Skeletal muscle satellite cell (primary cell): ENCODE data around the gene TMEM126A.
"Not testable (repeated sequence)": the region's sequence is repeated elsewhere in the genome, so short reads cannot be mapped to it uniquely, and the experiment has no call there.

Experiments used
- H3K27me3 ChIP-seq: 2 replicates; pipeline ENCODE4 v1.7.0; 2013; ENCODE audit warnings: low read length; ENCODE audit not compliant: control insufficient read depth, insufficient read depth
- H3K36me3 ChIP-seq: 2 replicates; pipeline ENCODE4 v1.7.0; 2013; ENCODE audit warnings: mild to moderate bottlenecking, control low read depth, low read length; ENCODE audit not compliant: insufficient read depth
- H3K4me1 ChIP-seq: 2 replicates; pipeline ENCODE4 v1.7.0; 2013; ENCODE audit warnings: low read length; ENCODE audit not compliant: control insufficient read depth, insufficient read depth
- H3K4me2 ChIP-seq: 2 replicates; pipeline ENCODE4 v1.7.0; 2013; ENCODE audit warnings: mild to moderate bottlenecking, low read length
- H3K4me3 ChIP-seq: 2 replicates; pipeline ENCODE4 v1.7.0; 2013; ENCODE audit warnings: low read length
- H3K9ac ChIP-seq: 2 replicates; pipeline ENCODE4 v1.7.0; 2013; ENCODE audit warnings: mild to moderate bottlenecking, low read depth, low read length, moderate library complexity
- H3K9me3 ChIP-seq: replicated peaks from 2 replicates; pipeline ENCODE4 v1.7.0; 2013; ENCODE audit warnings: mild to moderate bottlenecking, control low read depth, low read length

Gene TMEM126A

GRCh38 chr11:85661972-85662664, 14.4 kb downstream of the TMEM126A start:
- peaks cover 35% of the 10 kb centered on the region for H3K4me1 ChIP-seq
- peaks cover 52% of the 10 kb centered on the region for H3K36me3 ChIP-seq
- H3K9me3 ChIP-seq = no peaks in the 10 kb centered on the region
- H3K9ac ChIP-seq = peak overlapping the region; percentile 99
- H3K4me3 ChIP-seq = peak overlapping the region; percentile 95
- peak overlapping the region; percentile 91 for H3K4me2 ChIP-seq
- no peaks in the 10 kb centered on the region for H3K27me3 ChIP-seq

GRCh38 chr11:85663080-85663752, 15.4 kb downstream of the TMEM126A start:
- no peaks in the 10 kb centered on the region for H3K9me3 ChIP-seq
- no peaks in the 10 kb centered on the region for H3K27me3 ChIP-seq
- H3K9ac ChIP-seq = peak overlapping the region; percentile 99
- H3K4me2 ChIP-seq = peak overlapping the region; percentile 91
- peak overlapping the region; percentile 95 for H3K4me3 ChIP-seq
- peaks cover 35% of the 10 kb centered on the region for H3K4me1 ChIP-seq
- H3K36me3 ChIP-seq = peaks cover 41% of the 10 kb centered on the region

GRCh38 chr11:85663753-85664614, 16.2 kb downstream of the TMEM126A start:
- Histone ChIP-seq H3K36me3 (peaks cover 33% of the 10 kb centered on the region), H3K9ac (peak overlapping the region; percentile 99), H3K4me3 (peak overlapping the region; percentile 95), H3K4me2 (peak overlapping the region; percentile 91), H3K9me3 (no peaks in the 10 kb centered on the region), H3K4me1 (peaks cover 32% of the 10 kb centered on the region), H3K27me3 (no peaks in the 10 kb centered on the region)

GRCh38 chr11:85664615-85665481, 17.1 kb downstream of the TMEM126A start, which contains the start of gene CREBZF:
CREBZF (minus strand) TSS chr11:85665129; CDS start chr11:85664875, 254 bp downstream.
- Histone ChIP-seq H3K4me1 (peaks cover 23% of the 10 kb centered on the region), H3K36me3 (peaks cover 25% of the 10 kb centered on the region), H3K4me3 (peak within 1 kb of the TSS; percentile 95), H3K27me3 (no peaks in the 10 kb centered on the region), H3K4me2 (peak within 1 kb of the TSS; percentile 91), H3K9me3 (no peaks in the 10 kb centered on the region), H3K9ac (peak within 1 kb of the TSS; percentile 99)

- Histone ChIP-seq H3K4me2 (peak overlapping the region; percentile 91), H3K9ac (peak overlapping the region; percentile 99), H3K4me3 (no peak overlapping the region), H3K36me3 (peaks cover 16% of the 10 kb centered on the region), H3K9me3 (no peaks in the 10 kb centered on the region), H3K27me3 (no peaks in the 10 kb centered on the region), H3K4me1 (peaks cover 15% of the 10 kb centered on the region)
These were observed 18.0 kb downstream of the TMEM126A start for GRCh38 chr11:85665733-85666132.

- no peak overlapping the region for H3K4me2 ChIP-seq
- no peaks in the 10 kb centered on the region for H3K27me3 ChIP-seq
- H3K9me3 ChIP-seq = no peaks in the 10 kb centered on the region
- peaks cover 15% of the 10 kb centered on the region for H3K36me3 ChIP-seq
- H3K4me1 ChIP-seq = peaks cover 7% of the 10 kb centered on the region
- H3K4me3 ChIP-seq = no peak overlapping the region
- H3K9ac ChIP-seq = no peak overlapping the region
These were observed 18.9 kb downstream of the TMEM126A start for GRCh38 chr11:85666687-85667086.

GRCh38 chr11:85668157-85668556, 20.4 kb downstream of the TMEM126A start:
- Histone ChIP-seq H3K36me3 (peaks cover 11% of the 10 kb centered on the region), H3K27me3 (no peaks in the 10 kb centered on the region), H3K4me1 (peaks cover 7% of the 10 kb centered on the region), H3K4me2 (no peak overlapping the region), H3K4me3 (no peak overlapping the region), H3K9me3 (no peaks in the 10 kb centered on the region), H3K9ac (no peak overlapping the region)

- H3K9ac ChIP-seq, H3K9me3 ChIP-seq, H3K4me2 ChIP-seq, H3K4me1 ChIP-seq, H3K36me3 ChIP-seq, H3K4me3 ChIP-seq, H3K27me3 ChIP-seq: not testable (repeated sequence)
These were observed 23.3 kb downstream of the TMEM126A start for GRCh38 chr11:85670949-85671663.

- H3K36me3 ChIP-seq = no peaks in the 10 kb centered on the region
- no peaks in the 10 kb centered on the region for H3K4me1 ChIP-seq
- no peaks in the 10 kb centered on the region for H3K9me3 ChIP-seq
- no peak overlapping the region for H3K4me2 ChIP-seq
- H3K4me3 ChIP-seq = no peak overlapping the region
- H3K27me3 ChIP-seq = peaks cover 4% of the 10 kb centered on the region
- H3K9ac ChIP-seq = no peak overlapping the region
These were observed 24.5 kb downstream of the TMEM126A start for GRCh38 chr11:85672105-85672902.

GRCh38 chr11:85673393-85673792, 25.6 kb downstream of the TMEM126A start:
- H3K36me3 ChIP-seq = no peaks in the 10 kb centered on the region
- H3K9ac ChIP-seq = no peak overlapping the region
- no peak overlapping the region for H3K4me3 ChIP-seq
- peaks cover 4% of the 10 kb centered on the region for H3K27me3 ChIP-seq
- H3K4me2 ChIP-seq = no peak overlapping the region
- no peaks in the 10 kb centered on the region for H3K4me1 ChIP-seq
- no peaks in the 10 kb centered on the region for H3K9me3 ChIP-seq
